ENCODE measurements around the gene CDC73. TPM values are rescaled to one million over a fixed set of nuclear protein-coding genes. Genes with fewer than 3 reads are reported as not detected.

Gene CDC73
- total and polyA plus RNA-seq, 2 of the 13 experiments (the other 11 are each of a cell fraction or from before 2014, with no cell fraction given): 20.2 to 26.3 TPM

DNA sequence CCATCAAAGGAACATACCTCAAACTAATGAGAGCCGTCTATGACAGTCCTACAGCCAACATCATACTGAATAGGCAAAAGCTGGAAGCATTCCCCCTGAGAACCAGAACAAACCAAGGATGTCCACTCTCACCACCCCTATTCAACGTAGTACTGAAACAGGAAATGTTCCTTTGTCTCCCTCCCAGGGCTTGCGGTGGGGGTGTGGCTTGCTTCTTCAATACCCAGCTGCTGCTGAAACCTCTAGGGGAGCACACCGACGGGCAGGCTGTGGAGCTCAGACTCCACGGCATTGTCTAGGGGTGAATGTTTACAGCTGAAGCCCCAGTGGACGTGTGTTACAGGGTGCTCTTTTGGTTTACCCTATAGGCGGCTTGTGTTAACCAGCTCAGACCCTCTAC, 95.1 kb downstream of the CDC73 start (continued):
- no peak for TF ChIP-seq DDIT3 (CRISPR knock-in tag; IDR thresholded peaks at IDR 0.05)
- TF ChIP-seq ZNF670 (CRISPR knock-in tag; IDR thresholded peaks at IDR 0.05; ENCODE audit: borderline replicate concordance): no peak
- TF ChIP-seq BRCA1 (CRISPR knock-in tag; IDR thresholded peaks at IDR 0.05): no peak
- TF ChIP-seq MAF1 (CRISPR knock-in tag; IDR thresholded peaks at IDR 0.05; ENCODE audit: borderline replicate concordance): no peak
- no peak for TF ChIP-seq RARG (CRISPR knock-in tag; IDR thresholded peaks at IDR 0.05; ENCODE audit: low read depth)
- TF ChIP-seq CCAR2 (optimal IDR thresholded peaks at IDR 0.05; ENCODE audit: low read depth, low read length): no peak

DNA sequence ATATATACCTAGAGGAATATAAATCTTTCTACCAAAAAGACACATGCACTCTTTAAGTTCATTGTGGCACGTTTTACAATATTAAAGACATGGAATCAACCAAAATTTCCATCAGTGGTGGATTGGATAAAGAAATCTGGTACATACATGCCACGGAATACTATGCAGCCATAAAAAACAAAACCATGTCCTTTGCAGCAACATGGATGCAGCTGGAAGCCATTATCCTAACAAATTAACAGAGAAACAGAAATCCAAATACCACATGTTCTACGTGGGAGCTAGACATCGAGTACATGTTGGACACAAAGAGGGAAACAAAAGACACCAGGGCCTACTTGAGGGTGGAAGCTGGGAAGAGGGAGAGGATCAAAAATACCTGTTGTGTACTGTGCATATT, 97.6 kb downstream of the CDC73 start:
- Histone ChIP-seq H3K27me3 (ENCODE audit: control insufficient read depth in 1 of 2, insufficient read depth in 2 of 2, low read length in 2 of 2) (no peaks in the 10 kb centered on the region), H3K9me3 (ENCODE audit: low read length) (no peaks in the 10 kb centered on the region), H3K36me3 (replicated peaks in 1 of 2; ENCODE audit: control insufficient read depth in 1 of 2, insufficient read depth in 2 of 2, low read length in 2 of 2) (peaks cover 0 to 23% of the 10 kb centered on the region in 2 experiments; a peak in 2 of 5 replicates), H3K4me1 (ENCODE audit: insufficient read depth, low read length) (no peaks in the 10 kb centered on the region), H3K4me2 (ENCODE audit: low read depth, low read length) (no peak overlapping the region), H3K4me3 (replicated peaks in 1 of 3; ENCODE audit: insufficient read depth in 1 of 3, low read depth in 2 of 3, low read length in 3 of 3) (no peak overlapping the region), H3K9ac (ENCODE audit: insufficient read depth, low read depth, low read length) (no peak overlapping the region), H3K79me2 (ENCODE audit: insufficient read depth, low read length) (peaks cover 3% of the 10 kb centered on the region), H2AFZ (ENCODE audit: low read length) (no peak overlapping the region), H4K20me1 (ENCODE audit: insufficient read depth, low read length) (no peaks in the 10 kb centered on the region), H3K27ac (ENCODE audit: extremely low read length, insufficient read depth, low read length) (no peak overlapping the region)
- 97% methylated on average over 4 of the region's 4 CpGs for WGBS (ENCODE audit: low lambda C conversion rate)
- in situ Hi-C loops (cut with HindIII; ENCODE audit: extremely low pct_ligation_motif_present, low pct_unique_long_range_greater_than_20kb): no loop called here
- ChIA-PET POLR2A (no interaction called here), CTCF (ENCODE audit: low intra/inter-chr PET ratio, low total read pairs) (no interaction called here)
- DNase-seq (ENCODE audit: low spot score) (no peak), FAIRE-seq (no peak), ATAC-seq (no peak)
- BruUV-seq (replicated peaks): no TSS peak
- TF ChIP-seq ZNF766 (CRISPR knock-in tag; IDR thresholded peaks at IDR 0.05; ENCODE audit: borderline replicate concordance): no peak
- TF ChIP-seq ZNF775 (CRISPR knock-in tag; IDR thresholded peaks at IDR 0.05; ENCODE audit: borderline replicate concordance): no peak
- TF ChIP-seq ZSCAN29 (CRISPR knock-in tag; conservative IDR thresholded peaks at IDR 0.05): no peak
- no peak for TF ChIP-seq KDM3A (CRISPR knock-in tag; IDR thresholded peaks at IDR 0.05; ENCODE audit: low read depth)
- TF ChIP-seq CREM (IDR thresholded peaks at IDR 0.05): no peak
- TF ChIP-seq CREM (CRISPR knock-in tag; IDR thresholded peaks at IDR 0.05): no peak
- TF ChIP-seq, protein P1, sequence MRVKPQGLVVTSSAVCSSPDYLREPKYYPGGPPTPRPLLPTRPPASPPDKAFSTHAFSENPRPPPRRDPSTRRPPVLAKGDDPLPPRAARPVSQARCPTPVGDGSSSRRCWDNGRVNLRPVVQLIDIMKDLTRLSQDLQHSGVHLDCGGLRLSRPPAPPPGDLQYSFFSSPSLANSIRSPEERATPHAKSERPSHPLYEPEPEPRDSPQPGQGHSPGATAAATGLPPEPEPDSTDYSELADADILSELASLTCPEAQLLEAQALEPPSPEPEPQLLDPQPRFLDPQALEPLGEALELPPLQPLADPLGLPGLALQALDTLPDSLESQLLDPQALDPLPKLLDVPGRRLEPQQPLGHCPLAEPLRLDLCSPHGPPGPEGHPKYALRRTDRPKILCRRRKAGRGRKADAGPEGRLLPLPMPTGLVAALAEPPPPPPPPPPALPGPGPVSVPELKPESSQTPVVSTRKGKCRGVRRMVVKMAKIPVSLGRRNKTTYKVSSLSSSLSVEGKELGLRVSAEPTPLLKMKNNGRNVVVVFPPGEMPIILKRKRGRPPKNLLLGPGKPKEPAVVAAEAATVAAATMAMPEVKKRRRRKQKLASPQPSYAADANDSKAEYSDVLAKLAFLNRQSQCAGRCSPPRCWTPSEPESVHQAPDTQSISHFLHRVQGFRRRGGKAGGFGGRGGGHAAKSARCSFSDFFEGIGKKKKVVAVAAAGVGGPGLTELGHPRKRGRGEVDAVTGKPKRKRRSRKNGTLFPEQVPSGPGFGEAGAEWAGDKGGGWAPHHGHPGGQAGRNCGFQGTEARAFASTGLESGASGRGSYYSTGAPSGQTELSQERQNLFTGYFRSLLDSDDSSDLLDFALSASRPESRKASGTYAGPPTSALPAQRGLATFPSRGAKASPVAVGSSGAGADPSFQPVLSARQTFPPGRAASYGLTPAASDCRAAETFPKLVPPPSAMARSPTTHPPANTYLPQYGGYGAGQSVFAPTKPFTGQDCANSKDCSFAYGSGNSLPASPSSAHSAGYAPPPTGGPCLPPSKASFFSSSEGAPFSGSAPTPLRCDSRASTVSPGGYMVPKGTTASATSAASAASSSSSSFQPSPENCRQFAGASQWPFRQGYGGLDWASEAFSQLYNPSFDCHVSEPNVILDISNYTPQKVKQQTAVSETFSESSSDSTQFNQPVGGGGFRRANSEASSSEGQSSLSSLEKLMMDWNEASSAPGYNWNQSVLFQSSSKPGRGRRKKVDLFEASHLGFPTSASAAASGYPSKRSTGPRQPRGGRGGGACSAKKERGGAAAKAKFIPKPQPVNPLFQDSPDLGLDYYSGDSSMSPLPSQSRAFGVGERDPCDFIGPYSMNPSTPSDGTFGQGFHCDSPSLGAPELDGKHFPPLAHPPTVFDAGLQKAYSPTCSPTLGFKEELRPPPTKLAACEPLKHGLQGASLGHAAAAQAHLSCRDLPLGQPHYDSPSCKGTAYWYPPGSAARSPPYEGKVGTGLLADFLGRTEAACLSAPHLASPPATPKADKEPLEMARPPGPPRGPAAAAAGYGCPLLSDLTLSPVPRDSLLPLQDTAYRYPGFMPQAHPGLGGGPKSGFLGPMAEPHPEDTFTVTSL (CRISPR knock-in tag; IDR thresholded peaks at IDR 0.05; ENCODE audit: borderline replicate concordance): no peak
- intact Hi-C loops (cut with micrococcal nuclease; ENCODE audit: unreplicated experiment): no loop called here

All from HepG2 (cell line).